GM19452 (cell line): ENCODE results near the gene ELMO3.

Source experiments
- ATAC-seq: cut with Tn5 transposase; IDR thresholded peaks from one replicate; pipeline ENCODE4 v1.9.1; 2021; ENCODE audit not compliant: unreplicated experiment

ELMO3 gene

DNA sequence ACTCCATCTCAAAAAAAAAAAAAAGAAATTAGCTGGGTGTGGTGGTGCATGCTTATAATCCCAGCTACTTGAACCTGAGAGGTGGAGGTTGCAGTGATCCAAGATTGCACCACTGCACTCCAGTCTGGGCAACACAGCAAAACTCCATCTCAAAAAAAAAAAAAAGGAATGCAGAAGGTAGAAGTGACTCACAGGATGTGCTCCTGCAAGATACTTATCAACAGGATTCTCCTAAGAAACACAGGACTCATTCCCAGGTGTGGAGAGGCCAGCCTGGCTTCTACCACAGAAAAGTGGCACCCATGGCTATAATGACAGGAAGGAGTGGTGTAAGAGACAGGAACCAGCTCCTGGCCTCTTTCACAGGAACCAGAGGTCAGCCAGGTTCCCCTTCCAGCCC, 13.8 kb downstream of the ELMO3 start:
- no peak for ATAC-seq

DNA sequence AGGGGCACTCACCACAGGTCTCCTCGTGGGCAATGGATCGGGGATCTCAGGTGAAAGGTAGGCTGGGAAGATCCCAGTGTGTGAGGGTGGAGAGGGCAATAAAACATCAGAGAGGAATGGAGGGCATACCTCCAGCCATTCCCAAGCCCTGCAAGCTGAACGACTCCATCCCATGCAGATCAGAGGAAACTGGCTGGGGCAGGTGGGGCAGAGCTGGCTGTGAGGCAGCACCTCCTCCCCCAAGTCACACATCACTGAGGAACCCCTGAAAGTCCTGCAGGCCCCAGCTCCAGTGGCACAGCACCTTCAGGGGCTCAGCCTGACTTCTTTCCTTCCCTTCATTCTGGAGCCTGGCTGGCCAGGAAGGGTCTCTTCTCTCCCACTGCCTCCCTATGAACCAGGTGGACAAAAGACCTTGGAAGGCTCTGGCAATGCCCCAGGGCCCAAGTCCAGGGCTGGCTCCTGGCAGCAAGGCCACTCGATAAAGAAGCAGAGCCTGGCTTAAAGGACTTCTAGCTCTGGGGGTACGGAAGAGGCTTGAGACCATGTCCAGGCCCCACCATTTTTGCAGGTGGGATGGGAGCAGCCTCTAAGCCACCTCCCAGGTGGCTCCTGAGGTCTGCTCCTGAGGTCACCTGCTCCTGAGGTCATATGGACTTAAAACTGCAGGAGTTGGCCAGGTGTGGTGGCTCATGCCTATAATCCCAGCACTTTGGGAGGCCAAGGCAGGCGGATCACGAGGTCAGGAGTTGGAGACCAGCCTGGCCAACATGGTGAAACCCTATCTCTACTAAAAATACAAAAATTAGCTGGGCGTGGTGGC, 14.5 kb downstream of the ELMO3 start:
- no peak for ATAC-seq

DNA sequence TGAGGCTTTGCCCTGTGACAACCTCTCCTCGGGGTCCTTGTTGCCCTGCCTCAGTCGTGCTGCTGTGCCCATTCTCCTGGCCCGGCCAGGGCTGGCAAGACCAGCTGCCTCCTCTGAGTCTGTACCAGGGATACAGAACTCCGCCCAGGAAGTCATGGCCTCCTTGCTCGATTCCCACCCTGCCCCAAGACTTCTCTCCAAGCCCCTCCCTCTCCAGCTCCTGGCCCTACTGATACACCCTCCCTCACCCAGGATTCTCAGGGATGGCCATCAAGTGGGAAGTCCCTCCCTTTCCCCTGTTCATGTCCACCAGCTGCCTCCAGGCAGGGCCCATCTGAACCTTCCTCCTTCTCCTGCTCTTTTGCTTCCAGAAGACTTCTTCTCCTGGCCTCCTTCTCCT, 16.8 kb downstream of the ELMO3 start:
- ATAC-seq: no peak

DNA sequence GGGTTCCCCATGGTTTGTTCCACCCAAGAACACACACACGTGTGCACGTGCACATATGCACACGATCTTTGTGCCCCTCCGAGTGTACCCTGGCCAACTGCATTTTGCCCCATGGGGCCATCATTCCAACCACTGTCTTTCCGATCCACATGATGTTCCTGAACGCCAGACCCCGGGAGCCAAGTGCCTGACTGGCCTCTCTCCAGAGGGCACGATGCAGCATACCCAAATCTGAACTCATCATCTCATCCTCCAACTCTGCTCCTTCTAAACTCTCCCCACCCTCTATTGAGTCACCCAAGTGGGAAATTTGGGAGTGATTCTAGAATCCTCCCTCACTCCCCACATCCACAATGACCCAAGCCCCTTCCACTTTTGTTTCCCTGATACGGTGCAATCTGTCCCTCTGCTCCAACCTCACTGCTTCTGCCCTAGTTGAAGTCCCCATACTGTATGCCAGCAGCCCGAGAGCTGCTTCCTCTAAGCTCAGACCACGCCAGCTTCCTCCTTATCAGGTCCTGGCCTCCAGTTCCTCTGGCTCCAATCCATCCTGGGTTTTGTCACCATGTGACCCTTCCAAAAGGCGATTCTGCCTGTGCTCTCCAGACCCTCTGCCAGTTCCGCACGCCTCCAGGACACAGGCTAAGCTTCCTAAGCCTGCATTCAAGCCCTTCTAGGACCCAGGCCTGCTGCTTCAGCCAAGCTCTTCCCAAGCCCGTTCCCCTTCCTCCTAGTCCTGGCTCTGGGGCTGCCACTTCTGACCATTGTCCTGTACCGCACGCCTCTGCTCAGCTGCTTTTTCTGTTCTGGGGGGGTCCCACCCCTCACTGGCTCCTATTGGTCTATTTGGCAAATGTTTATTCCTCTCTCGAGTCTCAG, 17.9 kb downstream of the ELMO3 start:
- no peak for ATAC-seq

DNA sequence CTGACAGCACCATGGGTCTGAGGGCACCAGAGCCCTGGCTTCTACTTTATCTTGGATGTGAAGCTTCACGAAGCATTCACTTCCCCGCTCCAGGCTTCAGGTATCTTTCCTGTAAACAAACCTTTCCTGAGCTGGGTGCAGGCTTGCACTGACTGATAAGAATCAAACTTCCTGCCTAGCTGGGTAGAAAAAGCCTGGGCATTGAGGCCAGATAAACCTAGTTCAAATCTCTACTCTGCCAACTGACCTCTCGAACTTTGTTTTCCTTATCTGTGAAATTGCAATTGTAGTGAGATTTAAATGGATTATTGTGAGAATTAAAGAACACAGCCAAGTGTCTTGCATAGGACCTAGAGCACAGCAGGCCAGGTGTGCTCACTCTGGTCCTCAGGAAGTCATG, 25.1 kb downstream of the ELMO3 start:
- no peak for ATAC-seq

DNA sequence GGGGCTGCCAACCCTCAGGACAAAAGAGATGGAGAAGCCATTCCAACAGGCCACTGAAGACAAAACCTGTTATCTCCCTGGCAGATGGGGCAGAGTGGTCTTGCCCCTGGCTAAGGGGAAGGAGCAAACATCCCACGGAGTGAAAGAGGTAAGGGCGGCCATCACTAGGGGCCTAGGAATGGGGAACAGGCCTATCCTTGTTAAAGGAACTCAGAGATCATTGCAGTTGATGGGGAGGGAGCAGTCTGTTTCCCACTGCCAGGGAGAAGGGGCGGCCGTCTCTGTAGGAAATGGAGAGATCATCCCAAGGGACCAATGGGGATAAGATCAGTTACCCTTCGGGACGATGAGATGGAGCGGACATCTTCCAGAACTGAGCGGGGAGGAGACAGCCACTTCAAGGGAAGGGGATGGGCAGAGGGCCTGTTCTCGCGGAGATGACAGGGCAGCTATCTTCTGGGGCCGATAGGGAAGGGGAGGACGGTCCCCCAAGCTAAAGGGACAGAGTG, 27.4 kb downstream of the ELMO3 start:
- no peak for ATAC-seq

DNA sequence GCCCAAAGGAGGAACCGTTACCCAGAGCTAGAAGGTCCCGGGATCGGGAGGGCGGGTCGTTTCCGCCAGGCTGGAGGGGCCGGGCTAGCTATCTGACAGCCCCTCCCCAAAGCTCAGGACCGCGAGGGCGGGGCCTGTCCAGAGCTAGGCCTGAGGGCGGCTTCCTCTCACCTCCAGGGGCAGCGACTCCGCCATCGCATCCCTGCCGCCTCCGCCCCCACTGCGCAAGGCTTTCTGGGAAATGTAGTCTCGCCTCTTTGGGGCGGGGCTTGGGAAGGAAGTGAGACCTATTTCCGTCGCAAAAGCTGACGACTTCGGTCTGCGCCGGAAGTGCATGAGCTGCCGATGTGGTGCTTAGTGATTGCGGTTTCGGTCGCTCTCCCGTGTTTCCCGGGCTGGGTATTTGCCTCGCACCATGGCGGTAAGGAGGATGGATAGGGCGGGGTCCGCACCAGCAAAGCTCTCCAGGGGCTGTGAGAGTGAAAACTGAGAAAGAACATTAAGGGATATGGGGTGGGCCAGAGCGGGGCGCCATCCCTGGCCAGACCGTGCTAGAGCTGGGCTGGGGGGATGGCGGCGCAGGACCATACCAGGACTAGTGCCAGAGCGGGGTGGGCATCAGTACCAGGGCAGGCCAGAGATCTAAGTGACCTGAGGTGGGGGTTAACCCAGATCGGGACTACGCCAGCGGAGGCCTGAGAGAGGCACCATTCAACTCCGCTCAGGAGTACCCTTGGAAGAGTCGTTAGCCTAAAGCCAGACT, 28.1 kb downstream of the ELMO3 start, which contains the start of gene TMEM208:
Gene TMEM208 (plus strand): TSS at position 327 of the 763 bp plus-strand sequence. CDS start 89 bp downstream, at position 416.
- peak; percentile 93 for ATAC-seq

DNA sequence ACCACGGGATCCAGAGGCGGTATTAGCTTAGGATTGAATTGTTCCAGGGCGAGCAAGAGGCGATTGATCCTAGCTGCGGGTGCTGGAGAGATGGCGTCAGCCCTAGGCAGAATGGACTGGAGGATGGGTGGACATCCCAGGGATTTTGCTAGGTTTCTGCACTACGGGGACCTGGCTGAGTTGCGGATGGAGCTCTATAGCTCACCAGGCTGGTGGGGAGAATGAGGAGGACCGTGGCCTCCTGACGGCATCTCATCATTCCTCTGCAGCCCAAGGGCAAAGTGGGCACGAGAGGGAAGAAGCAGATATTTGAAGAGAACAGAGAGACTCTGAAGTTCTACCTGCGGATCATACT, 28.6 kb downstream of the ELMO3 start:
- no peak for ATAC-seq

DNA sequence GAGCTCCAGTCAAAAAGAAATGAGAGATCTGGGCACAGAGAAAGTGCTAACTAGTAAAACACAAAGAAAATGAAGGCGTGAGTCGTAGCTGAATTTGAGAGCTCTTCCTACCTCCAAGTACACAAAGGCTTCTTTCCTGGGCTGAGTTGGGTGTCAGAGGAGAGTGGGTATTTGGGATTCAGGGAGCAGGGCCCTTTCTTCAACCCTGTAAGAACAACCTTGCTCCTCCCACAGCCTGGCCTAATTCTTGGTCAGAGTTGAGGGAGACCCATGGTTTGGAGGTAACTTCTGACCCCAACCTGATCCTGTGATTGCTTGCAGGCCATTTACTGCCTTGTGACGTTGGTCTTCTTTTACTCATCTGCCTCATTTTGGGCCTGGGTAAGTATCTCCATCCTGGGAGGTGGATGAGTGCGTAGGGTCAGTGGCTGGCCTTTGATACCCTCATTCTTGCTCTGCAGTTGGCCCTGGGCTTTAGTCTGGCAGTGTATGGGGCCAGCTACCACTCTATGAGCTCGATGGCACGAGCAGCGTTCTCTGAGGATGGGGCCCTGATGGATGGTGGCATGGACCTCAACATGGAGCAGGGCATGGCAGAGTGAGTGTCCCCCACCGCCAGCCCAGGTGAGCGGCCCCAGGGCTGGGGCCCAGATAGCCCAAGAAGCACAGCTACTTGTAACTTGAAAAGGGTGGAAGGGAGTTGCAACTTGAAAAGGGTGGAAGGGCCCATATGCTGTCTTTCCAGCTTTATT, 29.3 kb downstream of the ELMO3 start:
- no peak for ATAC-seq

DNA sequence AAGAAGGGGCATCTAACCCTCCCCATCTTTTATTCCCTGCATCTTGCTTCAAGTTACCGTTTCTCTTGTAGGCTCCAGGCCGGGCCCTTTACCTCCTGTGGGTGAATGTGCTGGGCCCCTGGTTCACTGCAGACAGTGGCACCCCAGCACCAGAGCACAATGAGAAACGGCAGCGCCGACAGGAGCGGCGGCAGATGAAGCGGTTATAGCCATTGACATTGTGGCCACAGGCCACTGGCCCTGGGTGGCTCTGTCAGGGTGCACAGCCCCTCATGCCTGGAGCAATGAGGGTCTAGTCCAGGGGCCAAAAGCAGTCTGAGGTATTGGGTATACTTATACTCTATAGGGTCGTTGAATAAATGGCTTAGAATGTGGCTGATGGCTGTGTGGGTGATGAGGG, 30.0 kb downstream of the ELMO3 start:
- ATAC-seq: no peak

DNA sequence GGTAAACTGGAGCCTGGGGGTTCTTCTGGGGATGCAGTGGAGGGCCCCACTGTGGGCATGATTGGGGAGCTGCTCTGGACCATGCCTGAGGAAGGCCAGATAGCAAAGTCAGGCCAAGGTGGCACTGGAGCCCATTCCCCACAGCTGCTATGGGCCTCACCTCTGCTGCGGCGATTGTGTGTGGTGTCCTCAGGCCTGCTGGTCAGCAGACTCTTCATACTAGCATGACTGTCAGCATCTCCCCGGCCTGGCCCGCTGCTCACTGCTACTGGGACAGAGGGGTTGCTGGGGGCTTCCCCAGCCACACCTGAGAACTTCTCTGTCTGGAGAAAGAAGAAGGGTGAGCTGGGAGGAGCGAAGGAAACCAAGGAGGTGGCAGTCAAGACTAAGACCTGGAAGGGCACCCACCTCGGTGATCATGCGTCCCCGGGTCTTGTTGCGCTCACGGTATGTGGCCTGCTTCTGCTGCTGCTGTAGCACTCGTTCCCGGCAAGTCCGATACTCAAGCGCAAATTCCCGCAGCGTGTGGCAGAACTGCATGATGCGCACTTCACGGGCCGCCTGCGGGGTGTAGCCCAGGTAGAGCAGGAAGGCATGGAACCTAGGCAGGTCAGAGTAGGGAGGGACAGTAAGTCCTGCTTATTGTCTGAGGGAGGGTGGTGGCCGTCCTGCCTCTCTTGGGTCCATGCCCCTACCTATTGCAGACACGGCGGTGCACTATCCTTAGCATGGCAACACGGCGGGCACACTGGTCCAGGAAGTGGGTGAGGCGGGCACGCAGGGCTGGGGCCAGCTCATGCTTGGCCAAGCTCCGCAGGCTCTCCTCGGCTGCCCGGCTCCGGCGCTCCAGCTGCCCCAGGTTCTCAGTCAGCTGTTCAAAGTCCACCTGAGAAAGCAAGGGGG, 31.2 kb downstream of the ELMO3 start:
- ATAC-seq: no peak

DNA sequence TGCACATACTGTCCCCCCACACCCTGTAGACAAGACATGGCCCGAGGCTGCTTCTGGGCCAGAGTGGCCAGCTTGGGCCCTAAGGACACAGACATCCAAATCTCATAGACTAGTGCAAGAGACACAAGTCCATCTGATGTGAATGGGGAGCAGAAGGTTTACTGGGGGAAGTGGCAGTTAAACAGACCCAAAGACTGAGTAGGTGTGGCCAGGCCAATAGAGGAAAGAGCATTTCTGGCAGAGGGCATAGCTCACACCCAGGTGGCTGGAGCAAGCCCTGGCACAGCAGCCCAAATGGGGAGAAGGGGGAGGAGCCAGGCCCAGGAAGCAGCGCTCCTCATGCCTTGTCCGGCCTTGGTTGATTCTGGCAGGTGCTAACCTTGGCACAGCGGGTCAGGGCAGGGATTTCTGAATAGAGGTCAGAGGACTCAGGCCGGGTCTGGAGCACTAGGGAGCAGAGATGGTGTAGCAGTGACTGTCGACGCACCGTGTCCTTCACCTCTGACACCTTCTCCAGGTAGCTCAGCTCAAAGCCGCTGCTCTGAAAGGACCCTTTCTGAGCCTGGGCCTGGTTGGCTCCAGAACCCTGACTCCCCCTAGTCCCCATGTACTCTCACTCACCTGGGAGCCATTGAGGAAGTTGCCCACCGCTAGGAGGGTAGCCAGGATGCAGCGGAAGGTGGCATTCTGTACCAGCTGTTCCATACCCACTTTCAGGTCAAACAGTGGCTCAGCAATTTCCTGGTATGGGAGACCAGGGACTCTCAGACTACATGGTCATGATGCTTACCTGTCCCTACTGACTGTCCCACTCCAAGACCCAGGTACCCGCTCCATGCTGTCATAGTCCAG, 32.1 kb downstream of the ELMO3 start:
- ATAC-seq: no peak

DNA sequence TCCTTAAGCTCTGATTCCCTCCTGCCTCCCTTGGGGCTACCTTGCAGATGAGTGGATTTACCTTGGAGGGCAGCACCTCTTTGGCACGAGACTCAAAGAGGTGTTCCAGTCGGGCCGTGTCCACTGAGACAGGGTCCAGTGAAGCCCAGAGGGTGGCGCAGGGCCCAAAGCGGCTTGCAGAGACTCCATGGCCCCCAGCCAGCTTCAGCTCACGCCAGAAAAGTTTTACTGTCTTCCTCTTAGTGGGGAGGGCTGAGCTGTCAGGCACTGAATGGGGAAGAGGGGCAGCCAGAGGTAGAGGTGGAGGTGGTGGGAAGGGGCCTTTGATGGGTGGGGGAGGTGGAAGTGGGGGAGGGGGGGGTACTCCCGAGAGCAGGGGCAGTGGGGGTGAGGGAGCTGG, 34.7 kb downstream of the ELMO3 start:
- ATAC-seq: no peak

DNA sequence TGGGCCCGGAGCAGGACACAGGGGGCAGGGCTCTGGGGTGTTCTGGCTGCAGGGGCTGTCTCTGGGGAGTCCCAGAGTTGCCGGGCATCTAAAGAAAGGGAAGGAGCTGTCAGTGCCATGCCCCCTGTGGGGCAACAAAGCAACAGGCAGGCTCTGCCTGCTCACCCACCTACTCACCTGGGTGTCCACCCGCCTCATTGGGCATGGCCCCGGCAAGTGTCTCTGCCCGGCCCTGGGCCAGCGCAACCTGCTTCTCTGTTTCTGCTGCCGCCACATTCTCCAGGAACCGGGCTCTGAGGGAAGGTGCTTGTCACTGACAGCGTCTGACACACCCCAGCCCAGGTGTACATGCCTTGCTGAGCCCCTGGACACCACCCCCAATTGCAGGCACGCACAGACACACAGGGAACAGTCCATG, 35.3 kb downstream of the ELMO3 start:
- no peak for ATAC-seq

DNA sequence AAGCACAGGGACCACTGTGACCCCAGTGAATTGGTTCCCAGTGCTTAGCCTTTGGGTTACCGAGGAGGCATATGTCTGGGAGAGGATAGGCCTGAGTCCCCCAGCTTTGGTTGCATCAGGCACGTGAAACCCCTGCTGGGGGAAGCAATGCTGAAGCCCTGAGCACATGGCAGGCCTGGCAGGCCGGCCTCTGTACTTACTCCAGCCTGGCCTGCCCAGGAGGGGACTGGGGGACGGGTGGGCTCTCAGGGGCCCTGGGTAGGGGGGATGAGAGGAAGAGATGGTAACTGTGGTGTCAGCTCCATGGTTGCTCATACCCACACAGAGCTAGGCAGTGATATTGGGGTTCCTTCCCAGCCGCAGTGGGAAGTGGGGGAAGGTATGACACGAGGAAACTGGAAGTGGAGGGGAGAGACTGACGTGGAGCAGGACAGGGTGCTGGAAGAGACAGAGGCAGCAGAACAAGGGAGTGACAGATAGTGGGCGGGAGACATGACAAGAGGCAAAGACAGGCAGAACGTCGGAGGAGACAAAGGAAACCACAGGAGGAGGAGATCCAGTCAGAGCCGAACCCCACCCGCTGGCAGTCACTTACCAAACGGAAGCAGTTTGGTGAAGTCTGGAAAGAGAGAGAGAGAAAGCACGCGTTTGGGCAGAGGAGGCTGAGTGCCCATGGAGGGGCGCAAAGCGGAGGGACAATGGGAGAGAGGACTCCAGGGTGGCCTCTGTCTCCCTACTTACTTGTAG, 37.1 kb downstream of the ELMO3 start:
- no peak for ATAC-seq

DNA sequence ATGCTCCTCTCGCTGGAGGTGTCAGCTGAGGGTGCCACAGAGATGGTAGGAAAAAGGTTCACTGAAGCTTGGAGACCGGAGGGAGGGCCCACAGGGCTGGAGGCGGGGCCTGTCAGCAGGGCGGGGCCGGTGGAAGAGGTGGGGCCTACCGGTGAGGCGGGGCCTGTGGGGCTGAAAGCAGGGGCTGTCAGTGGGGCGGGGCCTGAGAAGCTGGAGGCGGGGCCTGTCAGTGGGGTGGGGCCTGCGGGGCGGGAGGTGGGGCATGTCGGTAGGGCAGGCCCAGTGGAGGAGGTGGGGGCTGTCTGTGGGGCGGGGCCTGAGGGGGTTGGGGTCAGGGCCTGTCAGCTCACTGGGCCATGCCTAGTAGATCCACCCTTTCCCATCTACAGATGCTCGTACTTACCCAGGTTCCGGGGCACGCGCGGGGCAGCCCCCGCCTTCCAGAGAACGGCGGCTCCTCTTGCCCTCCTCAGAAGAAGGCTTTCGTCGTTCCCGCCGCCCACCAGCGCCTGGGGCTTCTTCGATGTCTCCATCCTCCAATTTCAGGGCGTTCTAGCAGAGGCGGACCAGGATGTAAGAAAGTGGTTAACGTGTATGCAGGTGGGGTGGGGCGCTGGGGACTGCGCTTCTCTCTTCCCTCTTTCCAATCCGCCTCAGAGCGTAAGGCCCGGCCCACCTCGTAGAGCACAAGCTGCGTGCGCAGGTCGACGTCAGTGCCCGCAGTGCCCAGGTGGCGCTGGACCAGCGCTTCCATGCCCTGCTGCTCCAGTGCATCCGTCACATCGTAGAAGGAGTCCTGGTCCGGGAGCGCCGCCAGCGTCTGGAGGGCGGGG, 37.8 kb downstream of the ELMO3 start:
- ATAC-seq: no peak
